NK-92 (cell line): ENCODE measurements around the gene LRRC28.
"Not testable (repeated sequence)": the region's sequence is repeated elsewhere in the genome, so short reads cannot be mapped to it uniquely, and the experiment has no call there.

ENCODE experiments used
- DNase-seq: peaks from one replicate; lab custom pipeline; 2025; ENCODE audit not compliant: unreplicated experiment; lab: John Stamatoyannopoulos, UW

LRRC28 gene

DNA sequence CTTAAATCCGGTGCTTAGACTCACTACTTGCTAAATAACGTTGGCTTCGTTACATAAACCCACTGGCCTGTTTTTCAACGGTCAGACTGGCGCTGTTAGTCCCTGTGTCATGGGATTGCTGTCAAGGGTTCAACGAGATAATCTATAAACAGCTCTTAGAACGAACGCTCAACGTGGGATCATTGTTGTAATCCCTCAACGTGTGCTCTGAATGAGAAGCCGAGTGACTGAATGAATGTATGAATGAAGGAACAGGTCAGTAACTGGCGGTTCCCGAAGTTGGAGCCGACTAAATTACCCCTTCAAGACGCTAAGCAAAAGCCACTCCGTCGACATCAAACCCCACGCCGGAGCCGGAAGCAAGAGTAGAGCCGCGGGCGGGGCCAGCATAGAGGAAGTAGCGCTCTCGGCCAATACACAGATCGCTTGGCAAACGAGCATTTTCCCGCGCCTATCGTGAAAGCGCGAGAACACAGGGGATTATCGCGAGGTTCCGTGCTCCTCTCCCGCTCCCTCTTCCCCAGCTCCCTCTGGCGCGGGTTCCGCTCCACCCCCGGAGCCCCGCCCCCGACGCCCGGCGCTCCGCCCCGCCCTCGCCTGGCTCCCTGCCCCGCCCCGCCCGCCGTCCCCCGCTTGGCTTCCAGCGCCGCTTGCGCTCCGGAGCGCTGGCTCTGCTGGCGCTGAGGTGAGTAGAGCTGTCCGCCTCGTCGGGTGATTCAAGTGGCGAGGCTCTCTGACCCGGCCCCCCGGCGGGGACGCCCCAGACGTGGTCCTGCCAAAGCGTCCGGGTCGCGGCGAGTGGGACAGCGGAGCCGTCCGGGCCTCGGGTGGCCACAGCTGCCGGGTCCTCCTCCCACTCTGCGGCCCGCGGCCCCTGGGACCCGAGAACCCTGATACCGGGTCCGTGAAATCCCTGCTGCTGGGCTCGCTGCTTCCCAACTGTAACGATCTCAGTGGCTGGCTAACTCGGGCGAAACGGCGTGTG is at the start of gene LRRC28:
Gene LRRC28 (plus strand): TSS at position 625 of the 985 bp plus-strand sequence. CDS start 4,477 bp downstream, outside the sequence.
- DNase-seq: peak; percentile 73

DNA sequence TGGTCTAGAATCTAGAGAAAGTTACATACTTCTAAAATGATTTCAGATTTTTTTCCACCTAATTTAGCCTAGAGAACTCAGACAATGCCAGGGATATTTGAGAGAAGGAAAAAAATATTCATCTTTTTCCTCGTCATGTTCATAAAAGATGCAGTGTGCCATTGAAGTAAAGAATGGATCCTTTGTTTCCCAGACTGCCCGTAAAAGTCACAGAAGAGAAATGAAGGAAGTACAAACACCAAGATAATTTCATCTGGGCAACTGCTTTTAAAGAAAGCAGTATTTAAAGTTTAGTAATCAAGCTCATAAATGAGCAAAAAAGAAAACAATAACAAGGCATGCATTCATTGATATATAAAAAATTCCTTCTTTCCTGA is 49.1 kb upstream of the LRRC28 start:
- no peak for DNase-seq

DNA sequence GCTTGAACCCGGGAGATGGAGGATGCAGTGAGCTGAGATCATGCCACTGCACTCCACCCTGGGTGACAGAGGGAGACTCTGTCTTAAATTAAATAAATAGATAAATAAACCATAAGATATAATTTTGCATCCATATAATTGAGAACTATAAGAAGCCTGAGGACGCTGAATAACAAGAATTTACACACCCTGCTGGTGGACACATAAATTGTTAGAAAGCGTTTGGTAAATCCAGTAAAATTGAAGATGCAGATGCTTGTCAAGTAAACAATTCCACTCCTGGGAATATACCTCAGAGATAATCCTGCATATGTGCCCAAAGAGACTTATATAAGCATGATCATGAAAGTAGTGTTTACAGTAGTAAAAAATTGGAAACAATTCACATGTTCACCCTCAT is 43.6 kb upstream of the LRRC28 start:
- DNase-seq: no peak

DNA sequence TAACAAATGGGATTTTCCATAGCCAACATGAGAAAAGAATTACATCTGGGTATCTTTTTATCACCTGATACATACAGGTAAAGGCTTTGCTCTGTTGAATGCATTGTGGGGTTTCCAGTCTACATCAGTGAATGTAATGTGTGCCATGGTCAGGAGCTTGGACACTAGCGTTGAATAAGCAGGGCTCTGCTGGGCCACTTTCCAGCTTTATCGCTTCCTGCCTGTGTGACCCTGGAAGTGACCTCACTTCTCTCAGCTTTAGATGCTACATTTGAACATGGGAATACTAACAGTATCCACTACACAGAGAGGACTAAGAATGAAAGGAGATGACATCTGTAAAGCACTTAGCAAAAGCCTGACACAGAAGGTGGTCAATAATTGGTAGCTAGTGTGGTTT is 42.0 kb upstream of the LRRC28 start:
- no peak for DNase-seq

DNA sequence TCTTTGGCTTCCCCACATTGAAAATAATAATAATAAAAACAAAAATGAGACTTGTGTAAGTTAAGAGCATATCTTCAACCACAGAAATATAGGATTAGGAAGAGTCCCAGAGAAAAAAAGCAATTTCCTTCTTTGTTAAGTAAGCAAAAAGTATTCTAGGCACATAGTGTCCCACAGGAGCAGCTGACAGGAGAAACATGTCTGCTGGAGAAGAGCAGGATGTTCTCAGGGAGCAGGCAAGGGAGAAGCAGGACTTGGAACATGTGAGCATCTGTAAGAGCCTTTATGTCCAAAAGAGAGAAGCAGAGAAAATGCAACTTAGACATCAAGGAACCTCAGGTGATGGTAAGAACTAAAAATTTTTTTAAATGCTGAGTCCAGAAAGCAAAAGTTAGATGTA is 40.9 kb upstream of the LRRC28 start:
- no peak for DNase-seq

DNA sequence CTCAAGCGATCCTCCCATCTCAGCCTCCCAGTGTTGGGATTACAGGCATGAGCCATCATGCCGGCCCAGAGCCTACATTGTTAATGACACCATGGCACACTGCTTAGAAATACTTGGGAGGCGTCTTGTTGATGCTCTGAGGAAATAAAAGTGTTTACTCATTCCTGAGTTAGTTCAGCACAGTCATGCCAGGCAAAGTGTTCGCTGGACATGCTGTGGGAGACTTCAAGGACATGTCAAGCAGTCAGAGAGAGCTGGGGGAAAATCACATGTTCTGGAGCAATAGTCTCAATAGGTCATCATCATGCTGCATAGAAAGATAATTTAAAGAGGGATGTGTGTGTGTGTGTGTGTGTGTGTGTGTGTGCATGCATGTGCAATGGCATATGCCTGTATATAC is 39.4 kb upstream of the LRRC28 start:
- DNase-seq: no peak

DNA sequence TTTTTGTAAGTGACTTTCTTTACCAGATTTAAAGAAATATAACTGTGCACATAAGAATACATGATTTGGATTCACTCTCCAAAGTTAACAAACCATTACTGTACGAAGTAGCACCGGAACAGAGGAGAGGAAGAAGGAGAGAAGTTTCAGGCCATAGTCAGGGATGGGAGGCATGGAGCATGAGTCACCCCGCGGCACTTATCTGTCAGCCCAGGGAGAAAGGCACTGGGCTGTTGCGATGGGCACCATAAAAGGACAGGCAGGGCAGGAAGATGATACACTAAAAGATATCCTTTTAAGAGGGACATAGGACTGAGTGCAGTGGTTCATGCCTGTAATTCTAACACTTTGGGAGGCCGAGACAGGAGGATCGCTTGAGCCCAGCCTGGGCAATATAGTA is 38.9 kb upstream of the LRRC28 start:
- DNase-seq: no peak

DNA sequence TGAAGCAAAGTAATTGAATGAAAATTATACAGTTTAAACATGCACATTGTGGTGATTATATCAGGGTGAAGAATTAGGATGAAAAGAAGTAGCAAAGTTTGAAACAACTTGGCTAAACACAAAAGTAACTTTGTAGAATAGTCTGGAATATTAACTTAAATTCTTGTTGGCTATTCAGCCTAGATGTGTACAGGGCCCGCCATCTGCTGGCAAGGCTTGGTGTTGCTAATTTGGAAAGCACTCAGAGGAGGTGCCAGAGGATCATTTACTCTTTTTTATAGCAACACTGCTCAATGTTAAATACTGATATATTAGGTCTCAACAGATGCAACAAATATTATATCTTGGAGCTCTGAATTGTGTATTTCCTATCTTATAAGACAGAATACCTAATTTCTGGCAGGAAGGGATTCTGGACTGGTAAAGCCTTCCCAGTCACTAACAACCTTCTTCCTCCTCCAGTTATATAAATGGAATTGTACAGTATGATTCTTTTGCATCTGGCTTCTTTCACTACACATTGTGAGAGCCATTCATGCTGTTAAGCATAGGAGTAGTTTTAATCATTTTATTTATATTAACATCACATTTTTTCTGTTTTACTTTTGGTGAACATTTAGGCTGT is 38.0 kb upstream of the LRRC28 start:
- DNase-seq: no peak

DNA sequence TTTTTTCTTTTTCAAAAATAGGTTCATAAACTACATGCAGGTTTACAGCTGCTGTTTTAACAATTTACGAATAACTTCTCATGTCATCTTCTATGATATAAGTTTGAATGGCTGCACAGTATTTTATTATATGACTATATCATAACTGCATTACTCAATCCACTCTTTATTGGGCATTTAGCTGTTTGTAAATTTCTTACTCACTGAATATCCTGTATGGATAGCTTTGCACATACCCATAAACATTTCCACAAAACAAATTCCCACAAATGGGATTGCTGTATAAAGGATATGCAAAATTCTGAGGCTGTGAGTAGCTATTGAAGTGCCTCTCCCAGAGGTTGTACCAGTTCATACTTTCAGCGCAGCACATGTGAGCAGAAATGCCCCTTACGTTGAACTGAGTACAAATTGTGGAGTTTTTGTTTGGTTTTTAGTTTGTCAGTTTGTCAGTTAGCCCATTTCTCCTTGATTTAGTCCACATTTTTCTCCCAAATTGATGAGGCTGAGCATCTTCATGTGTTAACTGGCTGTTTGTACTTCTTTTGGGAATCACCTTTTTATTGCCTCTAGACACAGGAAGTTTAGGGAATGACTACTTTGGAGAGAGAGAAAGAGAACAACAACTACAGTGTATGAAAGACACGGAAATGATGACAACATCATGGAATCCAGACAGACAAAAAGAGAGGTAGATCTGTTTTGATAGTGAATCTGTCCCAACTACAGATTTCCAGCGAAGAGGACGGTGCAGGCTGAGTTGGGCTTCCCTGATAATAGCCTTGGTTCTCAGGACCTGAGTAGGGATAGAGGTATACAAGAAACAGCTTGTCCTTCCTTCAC is 26.7 kb upstream of the LRRC28 start:
- no peak for DNase-seq

DNA sequence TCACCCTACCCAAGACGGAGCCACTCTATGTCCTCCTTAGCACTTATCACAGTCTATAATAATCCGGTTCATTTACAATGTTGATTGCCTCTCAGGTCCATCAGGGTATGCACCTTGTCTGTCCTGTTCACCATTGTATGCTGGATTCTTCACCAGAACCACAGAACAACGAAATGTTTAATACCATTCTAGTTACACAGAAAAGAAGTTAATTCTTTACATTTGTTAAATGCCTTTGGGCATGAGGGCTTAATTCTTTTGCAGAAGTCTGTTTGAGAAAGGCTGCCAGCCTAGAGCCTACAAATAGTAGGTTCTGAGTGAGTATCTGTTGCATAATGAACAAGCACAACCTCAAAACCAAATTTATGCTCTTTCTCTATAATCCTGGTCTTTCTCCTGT is 24.5 kb upstream of the LRRC28 start:
- DNase-seq: no peak

DNA sequence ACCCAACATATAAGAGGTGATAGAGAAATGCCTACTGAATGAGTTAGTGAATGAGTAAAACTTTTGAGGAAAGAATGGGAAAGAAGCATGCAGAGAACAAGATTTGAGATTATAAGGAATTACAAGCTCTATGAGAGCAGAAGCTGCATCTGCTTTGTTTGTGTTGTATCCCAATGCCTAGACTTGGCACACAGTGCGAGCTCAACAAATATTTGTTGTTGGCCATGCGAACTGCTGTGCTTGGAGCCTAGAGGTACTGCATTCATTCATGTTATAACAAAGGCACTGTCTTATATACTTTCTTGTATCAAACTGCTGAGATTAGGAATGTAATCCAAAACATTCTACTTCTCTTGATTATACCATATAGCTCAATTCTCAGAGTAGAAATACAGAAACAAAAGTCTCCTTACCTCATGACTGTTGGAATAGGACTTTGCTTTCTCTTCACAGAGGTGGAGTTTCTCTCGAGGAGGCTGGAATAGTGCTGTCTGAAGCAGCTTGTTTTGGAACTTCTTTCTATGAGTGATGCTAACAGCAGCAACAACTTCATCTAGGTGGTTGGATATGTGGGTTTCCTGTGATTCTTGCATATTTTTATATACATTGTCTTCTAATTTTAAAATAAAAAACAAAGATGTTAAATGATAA is 23.0 kb upstream of the LRRC28 start:
- DNase-seq: no peak

DNA sequence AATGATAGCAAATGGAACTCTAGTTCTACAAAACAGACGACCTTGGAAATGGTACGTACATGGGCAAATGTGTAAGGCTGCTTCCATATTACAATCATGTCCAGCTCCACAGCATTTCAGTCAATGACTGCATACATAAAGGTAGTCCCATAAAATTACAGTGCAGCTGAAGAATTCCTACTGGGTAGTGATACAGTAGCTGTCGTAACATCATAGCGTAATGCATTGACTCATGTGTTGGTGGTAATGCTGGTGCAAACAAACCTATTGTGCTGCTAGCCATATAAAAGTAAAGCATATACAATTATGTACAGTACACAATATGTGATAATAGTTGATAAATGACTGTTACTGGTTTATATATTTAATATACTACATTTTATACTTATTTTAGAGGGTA is 20.4 kb upstream of the LRRC28 start:
- no peak for DNase-seq

DNA sequence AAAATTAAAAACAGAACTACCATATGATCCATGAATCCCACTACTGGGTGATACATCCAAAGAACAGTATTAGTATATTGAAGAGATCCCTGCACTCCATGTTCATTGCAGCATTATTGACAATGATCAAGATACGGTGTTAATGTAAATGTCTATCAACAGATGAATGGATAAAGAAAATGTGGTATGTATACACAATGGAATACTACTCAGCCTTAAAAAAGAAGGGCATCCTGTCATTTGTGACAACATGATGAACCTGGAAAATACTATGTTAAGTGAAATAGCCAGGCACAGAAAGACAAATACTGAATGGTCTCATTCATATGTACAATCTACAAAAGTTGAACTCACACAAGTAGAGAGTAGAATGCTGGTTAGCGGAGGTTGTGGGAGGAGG is 18.5 kb upstream of the LRRC28 start:
- DNase-seq: no peak

DNA sequence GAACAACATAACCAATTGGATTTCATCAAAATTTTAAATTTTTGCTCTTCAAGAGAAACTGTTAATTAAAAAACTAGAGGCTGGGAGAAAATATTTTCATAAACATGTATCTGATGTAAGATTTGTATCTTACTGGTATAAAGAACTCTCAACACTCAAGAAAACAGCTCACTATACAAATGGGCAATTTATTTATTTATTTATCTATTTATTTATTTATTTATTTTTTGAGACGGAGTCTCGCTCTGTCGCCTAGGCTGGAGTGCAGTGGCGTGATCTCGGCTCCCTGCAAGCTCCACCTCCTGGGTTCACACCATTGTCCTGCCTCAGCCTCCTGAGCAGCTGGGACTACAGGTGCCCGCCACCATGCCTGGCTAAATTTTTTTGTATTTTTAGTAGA is 17.1 kb upstream of the LRRC28 start:
- not testable (repeated sequence) for DNase-seq

DNA sequence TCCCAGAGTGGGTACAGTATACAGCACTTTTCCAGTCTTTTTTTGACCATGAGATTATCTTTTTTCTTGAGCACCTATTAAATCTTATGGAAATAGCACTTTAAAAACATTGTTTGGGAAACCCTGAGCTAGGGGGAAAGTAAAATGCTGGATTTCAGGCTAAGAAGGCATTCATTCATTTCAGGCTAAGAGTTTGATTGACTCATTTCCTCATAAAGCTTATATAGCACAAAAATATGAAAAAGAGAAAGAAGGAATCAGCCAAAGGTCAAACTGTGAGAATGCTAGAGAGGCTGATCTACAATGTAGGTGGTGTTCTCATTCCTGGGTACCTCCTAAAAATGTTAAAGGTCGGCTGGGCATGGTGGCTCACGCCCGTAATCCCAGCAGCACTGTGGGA is 12.4 kb upstream of the LRRC28 start:
- no peak for DNase-seq

DNA sequence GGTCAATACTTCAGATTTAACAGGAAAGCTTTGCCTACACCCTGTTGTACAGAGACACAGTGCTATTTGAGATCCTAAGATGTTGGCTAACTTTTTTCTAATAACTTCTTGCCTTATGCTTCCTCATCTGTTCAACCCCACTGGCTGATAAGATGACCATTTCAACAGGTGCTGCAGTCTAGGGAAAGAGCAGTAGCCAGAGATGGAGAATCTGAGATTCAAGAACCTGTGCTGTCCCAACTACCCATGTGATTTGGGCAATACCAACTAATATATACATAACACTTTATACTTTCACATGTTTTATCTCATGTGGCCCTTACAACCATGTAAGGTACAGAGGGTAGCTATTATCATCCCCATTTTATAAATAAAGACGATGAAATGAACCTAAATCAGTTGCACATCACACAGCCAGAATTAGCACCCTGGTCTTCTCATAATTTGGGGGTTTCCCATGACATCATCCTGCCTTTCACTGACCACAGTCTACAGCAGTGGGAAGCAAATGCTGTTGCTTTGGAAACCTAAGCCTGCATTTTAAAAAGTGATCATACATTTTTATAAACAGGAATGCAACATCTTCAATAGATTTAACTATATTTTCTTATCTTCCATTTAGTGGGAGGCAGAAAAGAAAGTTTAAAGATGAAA is 11.6 kb upstream of the LRRC28 start:
- DNase-seq: no peak

DNA sequence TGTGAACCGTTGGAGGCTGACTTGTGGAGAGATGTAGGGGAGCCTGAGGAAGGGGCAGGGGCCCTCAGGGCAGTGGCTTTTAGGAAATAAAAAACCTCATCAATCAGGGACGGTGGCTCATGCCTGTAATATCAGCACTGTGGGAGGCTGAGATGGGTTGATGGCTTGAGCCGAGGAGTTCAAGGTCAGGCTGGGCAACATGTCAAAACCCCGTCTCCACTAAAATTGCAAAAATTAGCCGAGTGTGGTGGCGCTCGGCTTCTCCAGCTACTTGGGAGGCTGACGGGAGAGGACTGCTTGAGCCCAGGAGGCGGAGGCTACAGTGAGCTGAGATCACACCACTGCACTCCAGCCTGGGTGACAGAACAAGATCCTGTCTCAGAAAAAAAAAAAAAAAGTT is 9.5 kb upstream of the LRRC28 start:
- no peak for DNase-seq

DNA sequence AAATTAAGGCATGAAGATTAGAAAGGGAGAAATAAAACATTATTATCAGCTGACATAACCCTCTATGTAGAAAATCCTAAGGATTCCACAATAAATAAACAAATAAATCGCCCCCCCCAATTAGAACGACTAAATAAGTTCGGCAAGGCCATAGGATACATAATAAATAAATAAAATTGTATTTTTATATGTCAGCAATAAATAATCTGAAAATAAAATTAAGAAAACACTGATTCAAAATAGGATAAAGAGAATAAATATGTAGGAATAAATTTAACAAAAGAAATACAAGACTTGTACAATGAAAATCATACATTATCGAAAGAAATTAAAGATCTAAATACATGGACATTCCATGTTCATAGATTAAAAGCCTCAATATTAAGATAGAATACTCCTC is 7.0 kb upstream of the LRRC28 start:
- no peak for DNase-seq

DNA sequence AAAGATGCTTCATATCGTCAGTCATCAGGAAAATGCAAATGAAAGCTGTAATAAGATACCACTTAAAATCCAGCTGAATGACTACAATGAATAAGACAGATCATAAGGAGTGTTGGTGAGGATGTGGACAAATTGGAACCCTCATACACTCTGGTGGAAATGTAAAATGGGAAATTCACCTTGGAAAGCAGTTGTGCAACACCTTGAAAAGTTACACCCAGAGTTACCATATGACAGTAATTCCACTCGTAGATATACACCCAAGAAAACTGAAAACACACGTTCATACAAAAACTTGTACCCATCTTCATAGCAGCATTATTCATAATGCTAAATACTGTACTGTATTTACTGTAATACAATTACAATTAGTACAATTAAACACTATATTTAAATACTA is 4.2 kb upstream of the LRRC28 start:
- no peak for DNase-seq

DNA sequence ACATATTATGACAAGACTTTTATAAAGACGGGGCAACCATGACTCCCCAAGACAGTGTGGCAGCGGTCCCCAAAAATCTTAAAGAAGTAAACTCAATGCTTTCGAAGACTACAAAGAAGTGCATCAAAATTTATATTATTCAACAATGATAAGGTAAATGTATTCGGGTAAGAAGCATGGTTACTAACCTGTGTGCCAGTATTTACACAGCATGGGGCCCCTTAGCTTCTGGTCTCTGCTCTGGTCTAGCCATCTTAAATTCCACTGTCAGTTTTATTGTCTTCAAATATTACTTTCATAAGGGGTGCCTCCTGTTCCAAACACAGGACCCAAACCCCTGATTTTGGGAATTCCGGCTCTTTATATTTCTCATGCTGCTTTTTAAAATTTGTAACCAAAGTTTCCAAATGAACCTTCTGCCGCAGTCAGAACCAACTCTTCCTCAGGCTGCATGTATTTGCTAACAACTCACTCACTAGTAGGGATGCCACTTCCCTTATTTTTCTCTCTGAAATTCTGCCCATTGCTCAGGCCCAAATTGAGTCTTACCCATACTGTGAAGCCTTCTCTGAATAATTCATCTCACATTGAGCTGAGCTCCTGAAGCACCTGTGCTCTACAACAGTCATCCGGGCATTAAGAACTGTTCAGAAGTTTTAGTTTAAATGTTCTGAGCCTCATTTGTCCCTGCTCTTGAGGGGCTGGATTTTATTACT is 3.1 kb upstream of the LRRC28 start:
- no peak for DNase-seq
